ENCODE results near the gene DGKI. TPM values are rescaled to one million over a fixed set of nuclear protein-coding genes. Genes with fewer than 3 reads are reported as not detected.

Gene DGKI
- total RNA-seq, 1 experiment from 2014 or later = 0.15 TPM

GRCh38 chr7:137593115-137593711, 253.6 kb downstream of the DGKI start:
- no peak overlapping the region for H3K27ac ChIP-seq (ENCODE audit: low read depth, low read length)
- 0 out of 2 replicates have a peak, but pooled peaks cover 6% of the 10 kb centered on the region for H3K27me3 ChIP-seq (ENCODE audit: insufficient read depth, low read length)
- no peaks in the 10 kb centered on the region for H3K9me2 ChIP-seq (ENCODE audit: insufficient read depth)
- RAD21 ChIA-PET (ENCODE audit: low non-redundant PET in 1 of 2, low total read pairs in 2 of 2, uncharacterized antibody in 2 of 2, unreplicated experiment in 2 of 2) = no interaction called here
- no peaks in the 10 kb centered on the region for H3K36me3 ChIP-seq (ENCODE audit: control insufficient read depth in 1 of 2, insufficient read depth in 2 of 2, low read length in 2 of 2)
- H3K4me3 ChIP-seq (replicated peaks in 1 of 2; ENCODE audit: low read depth in 1 of 2, low read length in 2 of 2) = no peak overlapping the region
- CTCF ChIA-PET = interaction anchor here (1.2 kb wide), 2 partner anchors 8 to 34 kb away, joined by 3 read pairs; no protein-coding TSS in a partner anchor
- no peaks in the 10 kb centered on the region for H3K9me3 ChIP-seq (ENCODE audit: control insufficient read depth in 1 of 2, insufficient read depth in 1 of 2, low read depth in 1 of 2, low read length in 2 of 2)
- no peak overlapping the region for H3K4me2 ChIP-seq (ENCODE audit: low read length)
- ATAC-seq (no peak), DNase-seq (ENCODE audit: low read depth, low spot score) (no peak)
- POLR2A ChIA-PET = no interaction called here
- H3K79me2 ChIP-seq (ENCODE audit: insufficient read depth, low read length) = no peaks in the 10 kb centered on the region
- no peak overlapping the region for H3K9ac ChIP-seq (ENCODE audit: low read length)
- no peak overlapping the region for H2AFZ ChIP-seq (ENCODE audit: low read depth, low read length, poor library complexity, severe bottlenecking)
- TF ChIP-seq EZH2 (IDR thresholded peaks at IDR 0.05) (no peak), REST (IDR thresholded peaks at IDR 0.05; ENCODE audit: low read depth) (no peak), YY1 (IDR thresholded peaks at IDR 0.05; ENCODE audit: extremely low read depth, insufficient replicate concordance, low read depth, low read length) (no peak), TCF7L2 (IDR thresholded peaks at IDR 0.05; ENCODE audit: borderline replicate concordance, extremely low read depth, insufficient read depth, insufficient read length) (no peak), POLR2AphosphoS5 (IDR thresholded peaks at IDR 0.05; ENCODE audit: low read depth, low read length) (no peak), SIN3A (IDR thresholded peaks at IDR 0.05; ENCODE audit: low read depth) (no peak), ZFX (IDR thresholded peaks at IDR 0.05) (no peak), CTCF (IDR thresholded peaks at IDR 0.05 in 2 of 3, conservative IDR thresholded peaks at IDR 0.05 in 1 of 3; ENCODE audit: borderline replicate concordance in 1 of 3, insufficient read depth in 1 of 3, low read depth in 2 of 3, low read length in 2 of 3) (no peak)
- BruUV-seq (replicated peaks) = no TSS peak
- H3K4me1 ChIP-seq (ENCODE audit: control insufficient read depth in 1 of 2, insufficient read depth in 2 of 2, low read length in 2 of 2) = peaks cover 0 to 6% of the 10 kb centered on the region in 2 experiments; a peak in 1 of 4 replicates
- intact Hi-C loops (cut with micrococcal nuclease) = loop anchor here (2.0 to 5.0 kb wide), 3 partner anchors 1188 to 1921 kb away; no protein-coding TSS in a partner anchor
- no peaks in the 10 kb centered on the region for H4K20me1 ChIP-seq (ENCODE audit: insufficient read depth)

Data from HCT116 (cell line).